Inflammatory macrophage (primary cell): Measurements from ENCODE around the gene PIK3IP1.

Experiments used
- DNase-seq, 2 donors: peaks; one replicate each; pipeline ENCODE4 v3.0.0-alpha.2; 2020 to 2022

PIK3IP1 gene

GRCh38 chr22:31278151-31278621 is 14.1 kb downstream of the PIK3IP1 start:
- no peak for DNase-seq

DNA sequence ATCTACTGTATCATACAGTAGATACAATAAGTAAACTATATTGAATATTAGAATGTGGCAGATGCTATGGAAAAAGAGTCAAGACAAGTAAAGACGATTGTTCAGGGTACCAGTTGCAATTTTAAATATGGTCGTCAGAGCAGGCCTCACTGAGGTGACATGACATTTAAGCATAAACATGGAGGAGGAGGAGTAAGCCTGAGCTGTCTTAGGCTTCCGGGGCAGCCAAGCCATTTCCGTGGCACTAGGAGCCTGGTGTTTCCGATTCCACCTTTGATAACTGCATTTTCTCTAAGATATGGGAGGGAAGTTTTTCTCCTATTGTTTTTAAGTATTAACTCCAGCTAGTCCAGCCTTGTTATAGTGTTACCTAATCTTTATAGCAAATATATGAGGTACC is 14.5 kb downstream of the PIK3IP1 start:
- DNase-seq: no peak

GRCh38 chr22:31276426-31277167 is 15.7 kb downstream of the PIK3IP1 start:
- no peak for DNase-seq

GRCh38 chr22:31275576-31275975 is 16.7 kb downstream of the PIK3IP1 start:
- DNase-seq: no peak

DNA sequence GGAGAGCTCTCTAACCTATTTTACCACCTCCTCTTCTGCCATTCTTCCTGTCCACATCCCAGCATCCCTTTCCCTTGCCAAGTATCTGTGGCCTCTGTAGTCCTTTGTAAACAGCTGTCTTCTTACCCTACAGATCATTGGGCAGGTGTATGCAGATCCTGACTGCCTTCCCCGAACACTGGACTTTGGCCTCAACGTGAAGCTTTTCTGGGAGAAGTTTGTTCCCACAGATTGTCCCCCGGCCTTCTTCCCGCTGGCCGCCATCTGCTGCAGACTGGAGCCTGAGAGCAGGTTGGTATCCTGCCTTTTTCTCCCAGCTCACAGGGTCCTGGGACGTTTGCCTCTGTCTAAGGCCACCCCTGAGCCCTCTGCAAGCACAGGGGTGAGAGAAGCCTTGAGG is 17.3 kb downstream of the PIK3IP1 start:
- DNase-seq: no peak

DNA sequence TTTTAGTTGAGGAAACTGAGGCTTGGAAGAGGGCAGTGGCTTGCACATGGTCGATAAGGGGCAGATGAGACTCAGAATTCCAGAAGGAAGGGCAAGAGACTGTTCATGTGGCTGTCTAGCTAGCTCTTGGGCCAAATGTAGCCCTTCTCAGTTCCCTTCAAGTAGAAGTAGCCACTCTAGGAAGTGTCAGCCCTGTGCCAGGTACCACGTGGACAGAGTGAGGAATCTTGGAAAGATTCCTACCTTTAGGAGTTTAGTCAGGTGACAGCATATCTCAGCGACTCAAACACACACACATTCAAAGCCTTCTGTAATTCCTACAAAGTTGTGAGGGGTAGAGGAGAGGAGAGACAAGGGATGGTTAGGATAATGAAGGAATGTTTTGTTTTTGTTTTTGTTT is 18.3 kb downstream of the PIK3IP1 start:
- DNase-seq: no peak

- peak; percentile 58 to 61 for DNase-seq
Measured at GRCh38 chr22:31272522-31273446, 19.5 kb downstream of the PIK3IP1 start.

GRCh38 chr22:31271485-31271884 is 20.8 kb downstream of the PIK3IP1 start:
- no peak for DNase-seq

GRCh38 chr22:31271026-31271425 is 21.3 kb downstream of the PIK3IP1 start:
- no peak for DNase-seq

- DNase-seq: no peak
Measured at GRCh38 chr22:31269892-31270579, 22.3 kb downstream of the PIK3IP1 start.

- no peak for DNase-seq
Measured at GRCh38 chr22:31268281-31268680, 24.0 kb downstream of the PIK3IP1 start.

DNA sequence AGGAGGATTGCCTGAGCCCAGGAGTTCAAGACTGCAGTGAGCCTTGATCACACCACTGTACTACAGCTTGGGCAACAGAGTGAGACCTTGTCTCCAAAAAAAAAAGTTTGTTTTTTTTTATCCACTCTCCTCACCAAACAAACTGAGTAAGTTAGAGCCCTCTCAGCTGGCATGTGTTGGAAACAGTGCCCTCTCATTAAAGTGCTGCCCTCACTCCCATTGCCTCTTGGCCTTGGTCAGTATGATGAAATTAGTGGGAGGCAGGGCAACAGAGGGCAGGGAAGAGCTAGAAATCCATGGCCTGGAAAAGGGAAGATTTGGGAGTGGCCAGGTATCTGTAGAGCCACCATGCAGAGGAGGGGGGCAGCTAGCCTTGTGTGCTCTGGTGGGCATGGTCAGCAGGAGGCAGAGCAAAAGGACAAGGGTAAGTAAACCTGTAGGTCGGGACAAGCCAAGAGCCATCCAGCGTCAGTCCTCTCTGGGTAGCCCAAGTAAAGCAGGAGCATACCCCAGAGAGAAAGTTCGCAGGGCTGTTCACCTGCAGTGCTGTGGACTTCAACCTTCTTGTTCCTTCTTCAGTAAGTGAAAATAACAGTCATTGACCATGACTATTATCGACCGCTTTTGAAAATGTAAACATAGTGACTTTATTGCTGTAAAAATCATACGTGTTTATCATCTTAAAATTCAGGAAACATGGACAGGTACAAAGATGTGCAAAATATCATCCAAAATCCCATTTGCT is 28.2 kb downstream of the PIK3IP1 start:
- no peak for DNase-seq

- DNase-seq: no peak
Measured at GRCh38 chr22:31262312-31263133, 29.8 kb downstream of the PIK3IP1 start.

DNA sequence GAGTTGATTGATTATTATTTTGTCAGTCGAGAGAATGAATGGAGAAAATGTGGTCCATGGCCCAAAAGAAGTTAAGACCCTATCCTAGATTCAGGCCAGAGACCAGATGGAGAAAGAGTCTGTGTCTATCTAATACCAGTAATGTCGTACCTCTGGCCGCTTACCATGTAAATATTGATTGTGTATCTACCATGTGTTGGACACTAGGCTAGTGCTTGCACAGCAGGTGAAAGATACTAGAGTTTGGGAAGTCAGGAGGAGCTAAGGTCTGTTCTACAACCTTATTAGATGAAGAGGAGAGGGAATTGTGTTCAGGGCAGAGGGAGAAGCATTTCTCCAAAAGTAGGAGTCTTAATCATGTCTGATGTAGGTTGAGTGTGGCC is 31.8 kb downstream of the PIK3IP1 start:
- DNase-seq: no peak

GRCh38 chr22:31259798-31260473 is 32.4 kb downstream of the PIK3IP1 start:
- no peak for DNase-seq

- DNase-seq: no peak
Measured at GRCh38 chr22:31253949-31254348, 38.3 kb downstream of the PIK3IP1 start.

- DNase-seq: no peak
Measured at GRCh38 chr22:31250740-31251600, 41.3 kb downstream of the PIK3IP1 start.

- DNase-seq: no peak
Measured at GRCh38 chr22:31248965-31249958, 43.0 kb downstream of the PIK3IP1 start.
